ENCODE data around the gene BCL11A.

The BCL11A gene

GRCh38 chr2:60480089-60480773 lies 73.2 kb downstream of the BCL11A start:
- DNase-seq, result no peak

- no peak for DNase-seq
Observed at GRCh38 chr2:60479226-60480088, 74.0 kb downstream of the BCL11A start.

GRCh38 chr2:60478660-60479059 lies 74.8 kb downstream of the BCL11A start:
- no peak for DNase-seq

- no peak for DNase-seq
Observed at GRCh38 chr2:60476206-60476954, 77.1 kb downstream of the BCL11A start.

GRCh38 chr2:60475123-60475830 lies 78.2 kb downstream of the BCL11A start:
- no peak for DNase-seq

GRCh38 chr2:60474301-60474700 lies 79.2 kb downstream of the BCL11A start:
- no peak for DNase-seq

GRCh38 chr2:60473546-60473945 lies 79.9 kb downstream of the BCL11A start:
- no peak for DNase-seq

- no peak for DNase-seq
Observed at GRCh38 chr2:60472663-60473289, 80.7 kb downstream of the BCL11A start.

- no peak for DNase-seq
Observed at GRCh38 chr2:60472041-60472440, 81.4 kb downstream of the BCL11A start.

- no peak for DNase-seq
Observed at GRCh38 chr2:60470340-60470739, 83.1 kb downstream of the BCL11A start.

- no peak for DNase-seq
Observed at GRCh38 chr2:60469536-60470317, 83.7 kb downstream of the BCL11A start.

GRCh38 chr2:60468382-60469085 lies 84.9 kb downstream of the BCL11A start:
- no peak for DNase-seq

GRCh38 chr2:60466161-60466702 lies 87.2 kb downstream of the BCL11A start:
- no peak for DNase-seq

- DNase-seq, result no peak
Observed at GRCh38 chr2:60465736-60466135, 87.7 kb downstream of the BCL11A start.

- DNase-seq, result no peak
Observed at GRCh38 chr2:60463249-60463648, 90.2 kb downstream of the BCL11A start.

GRCh38 chr2:60461421-60462108 lies 91.9 kb downstream of the BCL11A start:
- no peak for DNase-seq

- DNase-seq, result no peak
Observed at GRCh38 chr2:60460577-60461420, 92.7 kb downstream of the BCL11A start.

- no peak for DNase-seq
Observed at GRCh38 chr2:60459851-60460250, 93.6 kb downstream of the BCL11A start.
